CD4-positive, alpha-beta T cell treated with Interleukin-6 for 4 hours (primary cell): Measurements from ENCODE around the gene CEACAM19.
"Not testable (repeated sequence)": the region's sequence is repeated elsewhere in the genome, so short reads cannot be mapped to it uniquely, and the experiment has no call there.

Source experiments
- DNase-seq: peaks from one replicate; pipeline ENCODE4 v3.0.0-alpha.2; 2020; ENCODE audit warnings: mixed read lengths

The CEACAM19 gene

GRCh38 chr19:44702551-44703176, 31.4 kb downstream of the CEACAM19 start:
- DNase-seq = no peak

GRCh38 chr19:44703336-44704078, 32.2 kb downstream of the CEACAM19 start:
- DNase-seq = no peak

- no peak for DNase-seq
Measured at GRCh38 chr19:44704982-44705381, 33.7 kb downstream of the CEACAM19 start.

- DNase-seq = no peak
Measured at GRCh38 chr19:44705502-44706010, 34.3 kb downstream of the CEACAM19 start.

GRCh38 chr19:44706506-44707236, 35.4 kb downstream of the CEACAM19 start:
- no peak for DNase-seq

GRCh38 chr19:44707794-44708193, 36.5 kb downstream of the CEACAM19 start:
- DNase-seq = no peak

- no peak for DNase-seq
Measured at GRCh38 chr19:44708940-44709339, 37.7 kb downstream of the CEACAM19 start.

- DNase-seq = not testable (repeated sequence)
Measured at GRCh38 chr19:44709434-44710266, 38.4 kb downstream of the CEACAM19 start.

- DNase-seq = no peak
Measured at GRCh38 chr19:44710483-44710882, 39.2 kb downstream of the CEACAM19 start.

GRCh38 chr19:44712864-44713515, 41.7 kb downstream of the CEACAM19 start:
- DNase-seq = no peak

GRCh38 chr19:44714597-44715169, 43.4 kb downstream of the CEACAM19 start:
- no peak for DNase-seq

GRCh38 chr19:44717603-44718002, 46.3 kb downstream of the CEACAM19 start:
- DNase-seq = no peak

GRCh38 chr19:44718441-44719261, 47.4 kb downstream of the CEACAM19 start:
- no peak for DNase-seq

- DNase-seq = no peak
Measured at GRCh38 chr19:44719262-44719701, 48.0 kb downstream of the CEACAM19 start.

GRCh38 chr19:44720396-44720795, 49.1 kb downstream of the CEACAM19 start:
- not testable (repeated sequence) for DNase-seq

GRCh38 chr19:44720945-44721344, 49.7 kb downstream of the CEACAM19 start:
- no peak for DNase-seq

GRCh38 chr19:44721369-44721768, 50.1 kb downstream of the CEACAM19 start:
- DNase-seq = not testable (repeated sequence)

- DNase-seq = no peak
Measured at GRCh38 chr19:44722131-44723121, 51.1 kb downstream of the CEACAM19 start.

- DNase-seq = no peak
Measured at GRCh38 chr19:44723299-44723951, 52.1 kb downstream of the CEACAM19 start.
